OCI-LY7 (cell line): ENCODE measurements around the gene MYH6. TPM values are rescaled to one million over a fixed set of nuclear protein-coding genes. Genes with fewer than 3 reads are reported as not detected.

ENCODE experiments used
- BruUV-seq: library from RNA; stranded (reverse); fragments of 400-500 nt; replicated peaks from 2 replicates; lab custom pipeline; 2021; lab: Mats Ljungman, UMichigan
- CTCF ChIA-PET: fragments of 300-600 bp; sonication (Branson Sonifier 250); formaldehyde crosslinking; loops from one replicate; lab custom pipeline; 2022; ENCODE audit warnings: antibody characterized with exemption; ENCODE audit not compliant: unreplicated experiment; lab: Charles Lee
- POLR2A ChIA-PET: fragments of 300-600 bp; sonication (Branson Sonifier 250); formaldehyde crosslinking; loops from one replicate; lab custom pipeline; 2022; ENCODE audit warnings: antibody characterized with exemption; lab: Charles Lee
- DNase-seq: peaks from one replicate; pipeline ENCODE4 v3.0.0-alpha.2; 2015; ENCODE audit warnings: low spot score
- H2AFZ ChIP-seq: fragments of 200-600 bp; sonication (generic), shearing (Covaris generic); 2 replicates; pipeline ENCODE4 v1.6.1; 2014; ENCODE audit warnings: mild to moderate bottlenecking, antibody characterized with exemption, low read length, moderate library complexity
- H3K27ac ChIP-seq: fragments of 200-600 bp; sonication (generic); 2 replicates; pipeline ENCODE4 v1.5.1; 2014; ENCODE audit warnings: mixed run types, low read depth, mild to moderate bottlenecking, moderate library complexity, low read length, inconsistent platforms; ENCODE audit not compliant: poor library complexity, severe bottlenecking
- H3K36me3 ChIP-seq: fragments of 200-600 bp; sonication (generic); 2 replicates; pipeline ENCODE4 v1.6.1; 2014; ENCODE audit warnings: mild to moderate bottlenecking, antibody characterized with exemption, low read length, moderate library complexity, mixed read lengths; ENCODE audit not compliant: insufficient read depth
- H3K4me1 ChIP-seq: fragments of 200-600 bp; sonication (generic); 2 replicates; pipeline ENCODE4 v1.5.1; 2014; ENCODE audit warnings: mild to moderate bottlenecking, low read length; ENCODE audit not compliant: insufficient read depth, poor library complexity, severe bottlenecking
- H3K4me2 ChIP-seq: fragments of 200-600 bp; sonication (generic); 2 replicates; pipeline ENCODE4 v1.6.1; 2014; ENCODE audit warnings: mild to moderate bottlenecking, low read length
- H3K4me3 ChIP-seq: fragments of 200-600 bp; sonication (generic); 2 replicates; pipeline ENCODE4 v1.5.1; 2014; ENCODE audit warnings: mild to moderate bottlenecking, low read depth, low read length; ENCODE audit not compliant: poor library complexity, severe bottlenecking
- H3K79me2 ChIP-seq: fragments of 200-600 bp; sonication (generic); 2 replicates; pipeline ENCODE4 v1.6.1; 2016; ENCODE audit warnings: low read depth, mild to moderate bottlenecking, low read length, moderate library complexity, mixed read lengths; ENCODE audit not compliant: insufficient read depth
- H3K9me2 ChIP-seq: fragments of 200-600 bp; sonication (generic); 2 replicates; pipeline ENCODE4 v1.6.1; 2016; ENCODE audit warnings: mild to moderate bottlenecking, low read length, mixed read lengths; ENCODE audit not compliant: insufficient read depth
- H3K9me3 ChIP-seq: fragments of 200-600 bp; sonication (generic); 2 replicates; pipeline ENCODE4 v1.6.1; 2014; ENCODE audit warnings: mild to moderate bottlenecking, mixed run types, low read length, mixed read lengths
- H4K20me1 ChIP-seq: fragments of 200-600 bp; sonication (generic); 2 replicates; pipeline ENCODE4 v1.6.1; 2014; ENCODE audit warnings: mild to moderate bottlenecking, antibody characterized with exemption, low read length, moderate library complexity, mixed read lengths; ENCODE audit not compliant: insufficient read depth
- CTCF ChIP-seq: fragments of 200-600 bp; sonication (generic); conservative IDR thresholded peaks from 2 replicates; pipeline ENCODE4 v1.5.1; 2014; ENCODE audit warnings: mild to moderate bottlenecking, antibody characterized with exemption, low read length, moderate library complexity, mixed read lengths
- EZH2phosphoT487 ChIP-seq: fragments of 200-600 bp; sonication (generic); IDR thresholded peaks from 2 replicates; pipeline ENCODE4 v1.6.1; 2018; ENCODE audit warnings: low read depth, borderline replicate concordance, mild to moderate bottlenecking, mixed run types, antibody characterized with exemption, low read length, moderate library complexity, mixed read lengths
- intact Hi-C: fragments of 100-400 bp; cut with micrococcal nuclease; formaldehyde crosslinking; loops from one replicate; pipeline ENCODE4 v1.10.0; 2022; ENCODE audit not compliant: unreplicated experiment
- total RNA-seq, 2 experiments: library from RNA; depleted of rRNA in 1 of 2; stranded (reverse); fragments of >200 nt in 1 of 2; shearing (Covaris generic) in 1 of 2; gene quantifications; 2 replicates each; pipeline ENCODE4 v1.2.3, GENCODE V29; 2014 to 2022

MYH6 gene
- total RNA-seq, 2 experiments from 2014 or later, result not detected

GRCh38 chr14:23382731-23383440 lies 25.2 kb downstream of the MYH6 start:
- ChIA-PET CTCF (no interaction called here), POLR2A (no interaction called here)
- H2AFZ ChIP-seq, result no peak overlapping the region
- intact Hi-C loops, result loop anchor here (5.0 kb wide), 1 partner anchor 261 kb away; no protein-coding TSS in a partner anchor
- BruUV-seq, result no TSS peak
- DNase-seq, result no peak
- no peaks in the 10 kb centered on the region for H4K20me1 ChIP-seq
- no peak overlapping the region for H3K4me3 ChIP-seq
- no peaks in the 10 kb centered on the region for H3K9me3 ChIP-seq
- no peak for TF ChIP-seq CTCF
- no peak for TF ChIP-seq EZH2phosphoT487
- H3K4me2 ChIP-seq, result no peak overlapping the region
- no peaks in the 10 kb centered on the region for H3K79me2 ChIP-seq
- no peak overlapping the region for H3K27ac ChIP-seq
- H3K4me1 ChIP-seq, result no peaks in the 10 kb centered on the region
- no peaks in the 10 kb centered on the region for H3K36me3 ChIP-seq
- H3K9me2 ChIP-seq, result no peaks in the 10 kb centered on the region

- no peaks in the 10 kb centered on the region for H3K4me1 ChIP-seq
- no peak overlapping the region for H3K27ac ChIP-seq
- intact Hi-C loops, result loop anchor here (5.0 kb wide), 1 partner anchor 260 kb away; no protein-coding TSS in a partner anchor
- ChIA-PET POLR2A (no interaction called here), CTCF (no interaction called here)
- no TSS peak for BruUV-seq
- H3K4me3 ChIP-seq, result no peak overlapping the region
- no peak for TF ChIP-seq CTCF
- TF ChIP-seq EZH2phosphoT487, result no peak
- H3K9me3 ChIP-seq, result no peaks in the 10 kb centered on the region
- no peak for DNase-seq
- H4K20me1 ChIP-seq, result no peaks in the 10 kb centered on the region
- no peaks in the 10 kb centered on the region for H3K79me2 ChIP-seq
- no peak overlapping the region for H2AFZ ChIP-seq
- no peaks in the 10 kb centered on the region for H3K36me3 ChIP-seq
- H3K4me2 ChIP-seq, result no peak overlapping the region
- no peaks in the 10 kb centered on the region for H3K9me2 ChIP-seq
Measured at GRCh38 chr14:23382276-23382675, 25.8 kb downstream of the MYH6 start.

GRCh38 chr14:23381871-23382270 lies 26.2 kb downstream of the MYH6 start:
- TF ChIP-seq EZH2phosphoT487 (no peak), CTCF (no peak)
- POLR2A ChIA-PET, result interaction anchor here (0.7 kb wide), 1 partner anchor 43 kb away, joined by 3 read pairs; no protein-coding TSS in a partner anchor
- intact Hi-C loops, result loop anchor here (5.0 kb wide), 1 partner anchor 260 kb away; no protein-coding TSS in a partner anchor

More at GRCh38 chr14:23381871-23382270, 26.2 kb downstream of the MYH6 start:
- no peak overlapping the region for H3K27ac ChIP-seq
- H3K36me3 ChIP-seq, result no peaks in the 10 kb centered on the region
- no peaks in the 10 kb centered on the region for H3K79me2 ChIP-seq
- no peaks in the 10 kb centered on the region for H4K20me1 ChIP-seq
- no peak for DNase-seq
- no peaks in the 10 kb centered on the region for H3K4me1 ChIP-seq
- no TSS peak for BruUV-seq
- H3K4me2 ChIP-seq, result no peak overlapping the region
- CTCF ChIA-PET, result no interaction called here
- no peaks in the 10 kb centered on the region for H3K9me2 ChIP-seq
- H3K9me3 ChIP-seq, result no peaks in the 10 kb centered on the region
- no peak overlapping the region for H3K4me3 ChIP-seq
- no peak overlapping the region for H2AFZ ChIP-seq
